ENCODE data around the gene SPATA31E1.

DNA sequence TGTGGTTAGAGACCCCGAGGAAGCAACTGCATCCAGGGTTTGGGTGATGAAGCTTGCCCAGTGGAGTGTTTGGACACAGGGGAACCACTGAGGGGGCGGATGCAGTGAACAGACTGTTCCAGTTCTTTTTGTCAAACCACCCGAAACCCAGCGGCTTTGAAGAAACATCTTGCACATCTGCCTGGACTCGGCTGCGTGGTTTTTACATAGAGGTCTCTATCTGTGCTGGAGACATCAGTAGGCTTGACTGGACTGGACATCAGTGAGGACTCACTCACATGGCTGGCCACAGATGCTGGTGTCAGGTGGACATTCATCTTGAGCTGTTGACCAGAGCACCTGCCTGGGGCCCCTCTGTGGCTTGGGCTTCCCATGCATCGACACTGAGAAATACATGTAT is 15.3 kb upstream of the SPATA31E1 start:
- TF ChIP-seq, protein P1, sequence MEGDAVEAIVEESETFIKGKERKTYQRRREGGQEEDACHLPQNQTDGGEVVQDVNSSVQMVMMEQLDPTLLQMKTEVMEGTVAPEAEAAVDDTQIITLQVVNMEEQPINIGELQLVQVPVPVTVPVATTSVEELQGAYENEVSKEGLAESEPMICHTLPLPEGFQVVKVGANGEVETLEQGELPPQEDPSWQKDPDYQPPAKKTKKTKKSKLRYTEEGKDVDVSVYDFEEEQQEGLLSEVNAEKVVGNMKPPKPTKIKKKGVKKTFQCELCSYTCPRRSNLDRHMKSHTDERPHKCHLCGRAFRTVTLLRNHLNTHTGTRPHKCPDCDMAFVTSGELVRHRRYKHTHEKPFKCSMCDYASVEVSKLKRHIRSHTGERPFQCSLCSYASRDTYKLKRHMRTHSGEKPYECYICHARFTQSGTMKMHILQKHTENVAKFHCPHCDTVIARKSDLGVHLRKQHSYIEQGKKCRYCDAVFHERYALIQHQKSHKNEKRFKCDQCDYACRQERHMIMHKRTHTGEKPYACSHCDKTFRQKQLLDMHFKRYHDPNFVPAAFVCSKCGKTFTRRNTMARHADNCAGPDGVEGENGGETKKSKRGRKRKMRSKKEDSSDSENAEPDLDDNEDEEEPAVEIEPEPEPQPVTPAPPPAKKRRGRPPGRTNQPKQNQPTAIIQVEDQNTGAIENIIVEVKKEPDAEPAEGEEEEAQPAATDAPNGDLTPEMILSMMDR (IDR thresholded peaks at IDR 0.05): no peak
- TF ChIP-seq POLR2A (IDR thresholded peaks at IDR 0.05): no peak
